BE2C (cell line): ENCODE data around the gene GRHL1.
A peak's percentile ranks its signal among the peaks of the same experiment; 100 is the strongest.
"Not testable (repeated sequence)": the region's sequence is repeated elsewhere in the genome, so short reads cannot be mapped to it uniquely, and the experiment has no call there.

ENCODE experiments used
- DNase-seq: peaks from one replicate; pipeline ENCODE4 v3.0.0-alpha.2; 2020
- H3K27me3 ChIP-seq: fragments of 250-450 bp; sonication (Bioruptor Pico); 2 replicates; pipeline ENCODE4 v1.5.1; 2020; ENCODE audit warnings: mild to moderate bottlenecking
- H3K36me3 ChIP-seq: fragments of 250-450 bp; sonication (Bioruptor Pico); 2 replicates; pipeline ENCODE4 v1.5.1; 2020; ENCODE audit warnings: mild to moderate bottlenecking
- H3K4me1 ChIP-seq: fragments of 250-450 bp; sonication (Bioruptor Pico); 2 replicates; pipeline ENCODE4 v1.5.1; 2020
- H3K4me3 ChIP-seq: 2 replicates; pipeline ENCODE4 v1.5.1; 2011; ENCODE audit warnings: low read depth, low read length
- H3K9me3 ChIP-seq: fragments of 250-450 bp; sonication (Bioruptor Pico); 2 replicates; pipeline ENCODE4 v1.5.1; 2020
- TF ChIP-seq, protein P1 (sequence below): IDR thresholded peaks from 2 replicates; pipeline ENCODE4 v1.5.1; 2012; ENCODE audit warnings: mild to moderate bottlenecking, low read depth, low read length

The GRHL1 gene

DNA sequence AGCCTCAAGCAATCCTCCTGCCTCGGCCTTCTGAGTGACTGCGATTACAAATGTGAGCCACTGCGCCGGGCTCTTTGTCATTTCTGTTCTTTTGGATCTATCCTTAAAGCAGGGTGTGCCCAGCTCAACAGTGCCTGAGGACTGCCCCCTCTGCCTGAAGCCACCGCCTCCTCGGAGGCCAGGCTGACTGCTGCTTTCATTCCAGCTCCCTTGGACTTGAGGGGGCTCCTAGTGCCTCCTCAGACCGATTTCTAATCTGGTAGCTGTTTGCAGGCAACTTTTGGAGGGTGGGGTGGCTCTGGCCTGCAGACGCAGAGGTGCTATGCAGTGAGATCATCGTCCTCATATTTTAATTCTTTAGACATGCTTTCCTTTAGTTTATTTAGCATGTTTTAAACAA lies 55.9 kb downstream of the GRHL1 start:
- no peak overlapping the region for H3K4me3 ChIP-seq
- DNase-seq, result no peak
- TF ChIP-seq, protein P1, sequence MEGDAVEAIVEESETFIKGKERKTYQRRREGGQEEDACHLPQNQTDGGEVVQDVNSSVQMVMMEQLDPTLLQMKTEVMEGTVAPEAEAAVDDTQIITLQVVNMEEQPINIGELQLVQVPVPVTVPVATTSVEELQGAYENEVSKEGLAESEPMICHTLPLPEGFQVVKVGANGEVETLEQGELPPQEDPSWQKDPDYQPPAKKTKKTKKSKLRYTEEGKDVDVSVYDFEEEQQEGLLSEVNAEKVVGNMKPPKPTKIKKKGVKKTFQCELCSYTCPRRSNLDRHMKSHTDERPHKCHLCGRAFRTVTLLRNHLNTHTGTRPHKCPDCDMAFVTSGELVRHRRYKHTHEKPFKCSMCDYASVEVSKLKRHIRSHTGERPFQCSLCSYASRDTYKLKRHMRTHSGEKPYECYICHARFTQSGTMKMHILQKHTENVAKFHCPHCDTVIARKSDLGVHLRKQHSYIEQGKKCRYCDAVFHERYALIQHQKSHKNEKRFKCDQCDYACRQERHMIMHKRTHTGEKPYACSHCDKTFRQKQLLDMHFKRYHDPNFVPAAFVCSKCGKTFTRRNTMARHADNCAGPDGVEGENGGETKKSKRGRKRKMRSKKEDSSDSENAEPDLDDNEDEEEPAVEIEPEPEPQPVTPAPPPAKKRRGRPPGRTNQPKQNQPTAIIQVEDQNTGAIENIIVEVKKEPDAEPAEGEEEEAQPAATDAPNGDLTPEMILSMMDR, result no peak
- H3K9me3 ChIP-seq, result no peaks in the 10 kb centered on the region; the same call in 1 of the 2 replicates
- peaks cover 13% of the 10 kb centered on the region for H3K4me1 ChIP-seq
- H3K27me3 ChIP-seq, result no peaks in the 10 kb centered on the region
- no peaks in the 10 kb centered on the region for H3K36me3 ChIP-seq

DNA sequence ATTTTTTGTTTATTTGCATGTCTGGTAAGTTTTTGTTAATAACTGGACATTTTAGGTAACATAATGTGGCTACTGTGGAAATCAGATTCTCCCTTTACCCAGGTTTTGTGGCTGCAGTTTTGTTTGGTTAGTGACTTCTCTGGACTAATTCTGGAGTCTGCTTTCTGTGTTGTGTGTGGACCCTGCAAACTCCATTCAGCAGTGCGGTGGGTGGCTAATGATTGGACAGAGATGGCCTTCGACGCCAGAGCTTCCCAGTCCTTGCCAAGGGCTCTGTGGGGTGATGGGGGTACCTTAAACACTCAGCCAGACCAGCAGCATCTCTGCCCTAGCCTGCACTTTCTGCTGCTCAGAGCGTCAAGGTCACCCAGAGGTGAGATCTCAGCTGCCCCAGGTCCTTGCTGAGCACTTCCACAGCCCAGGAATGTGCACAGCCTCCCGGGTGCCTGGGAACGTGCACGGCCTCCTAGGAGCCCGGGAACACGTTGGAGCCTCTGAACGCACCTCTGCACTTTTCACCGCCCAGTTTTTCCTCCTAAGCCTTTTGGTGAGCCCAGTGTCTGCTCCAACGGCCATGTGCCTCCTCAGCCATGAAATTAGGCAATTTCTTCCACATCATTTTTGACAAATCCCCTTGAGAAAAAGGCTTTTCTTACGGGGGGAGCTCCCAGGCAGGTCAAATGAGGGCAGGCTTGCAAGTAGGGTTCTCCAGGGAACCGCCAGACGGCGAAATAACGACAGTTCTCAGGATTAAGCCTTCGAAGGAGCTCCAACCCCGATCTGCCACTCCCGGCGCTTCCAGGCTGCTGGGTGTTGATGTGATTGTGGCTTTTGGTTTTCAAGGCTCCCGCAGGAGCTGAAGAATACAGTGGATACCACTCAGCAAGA lies 56.7 kb downstream of the GRHL1 start:
- Histone ChIP-seq H3K9me3 (no peaks in the 10 kb centered on the region; the same call in 1 of the 2 replicates), H3K36me3 (no peaks in the 10 kb centered on the region), H3K27me3 (no peaks in the 10 kb centered on the region), H3K4me1 (peaks cover 10% of the 10 kb centered on the region), H3K4me3 (no peak overlapping the region)
- no peak for DNase-seq
- TF ChIP-seq, protein P1, result no peak

DNA sequence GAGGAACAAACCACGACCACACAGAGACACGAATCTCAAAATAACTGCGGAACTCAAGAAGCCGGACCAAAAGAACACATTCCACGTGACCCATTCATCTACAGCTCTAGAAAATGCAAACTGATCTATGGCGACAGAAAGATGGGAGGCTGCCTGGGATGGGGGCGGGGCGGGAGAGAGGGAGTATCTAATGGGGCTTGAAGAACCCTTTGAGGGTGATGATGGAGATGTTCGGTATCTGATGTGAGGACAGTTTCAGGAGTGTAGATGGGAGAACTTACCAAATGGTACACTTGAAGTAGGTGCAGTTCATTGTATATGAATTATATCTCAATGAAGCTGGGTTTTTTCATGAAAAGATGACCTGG lies 57.3 kb downstream of the GRHL1 start:
- H3K4me3 ChIP-seq, result no peak overlapping the region
- H3K9me3 ChIP-seq, result no peaks in the 10 kb centered on the region; the same call in 1 of the 2 replicates
- no peak for DNase-seq
- no peaks in the 10 kb centered on the region for H3K36me3 ChIP-seq
- H3K4me1 ChIP-seq, result peaks cover 10% of the 10 kb centered on the region
- TF ChIP-seq, protein P1, result no peak
- H3K27me3 ChIP-seq, result no peaks in the 10 kb centered on the region

DNA sequence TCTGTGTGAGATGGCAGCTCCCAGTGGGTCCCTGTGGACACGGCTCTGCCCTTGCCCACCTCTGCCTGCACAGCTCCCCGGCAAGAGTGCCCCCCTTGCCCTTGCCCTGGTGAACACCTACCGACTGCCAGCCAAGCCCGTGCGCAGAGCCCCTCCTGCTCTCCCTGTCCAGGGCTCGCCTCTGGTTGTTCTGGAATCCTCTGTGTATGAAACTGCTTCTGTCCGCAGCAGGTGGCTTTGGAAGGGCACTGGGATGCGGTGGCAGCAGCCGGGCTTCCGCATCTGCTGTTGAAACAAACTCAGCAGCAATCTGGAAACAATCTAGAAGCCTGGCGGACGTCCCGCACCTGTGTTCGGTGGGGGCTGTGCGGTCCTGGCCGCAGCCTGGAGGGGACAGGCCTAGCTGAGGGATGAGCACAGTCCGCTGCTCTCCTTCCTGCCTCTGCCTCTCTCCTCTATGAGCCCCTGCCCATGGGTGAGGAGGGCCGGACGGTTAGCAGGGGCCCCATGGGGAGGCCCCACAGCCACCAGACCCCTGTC lies 57.8 kb downstream of the GRHL1 start:
- peaks cover 10% of the 10 kb centered on the region for H3K4me1 ChIP-seq
- H3K9me3 ChIP-seq, result no peaks in the 10 kb centered on the region; the same call in 1 of the 2 replicates
- DNase-seq, result no peak
- no peaks in the 10 kb centered on the region for H3K36me3 ChIP-seq
- no peak overlapping the region for H3K4me3 ChIP-seq
- TF ChIP-seq, protein P1, result no peak
- H3K27me3 ChIP-seq, result no peaks in the 10 kb centered on the region

DNA sequence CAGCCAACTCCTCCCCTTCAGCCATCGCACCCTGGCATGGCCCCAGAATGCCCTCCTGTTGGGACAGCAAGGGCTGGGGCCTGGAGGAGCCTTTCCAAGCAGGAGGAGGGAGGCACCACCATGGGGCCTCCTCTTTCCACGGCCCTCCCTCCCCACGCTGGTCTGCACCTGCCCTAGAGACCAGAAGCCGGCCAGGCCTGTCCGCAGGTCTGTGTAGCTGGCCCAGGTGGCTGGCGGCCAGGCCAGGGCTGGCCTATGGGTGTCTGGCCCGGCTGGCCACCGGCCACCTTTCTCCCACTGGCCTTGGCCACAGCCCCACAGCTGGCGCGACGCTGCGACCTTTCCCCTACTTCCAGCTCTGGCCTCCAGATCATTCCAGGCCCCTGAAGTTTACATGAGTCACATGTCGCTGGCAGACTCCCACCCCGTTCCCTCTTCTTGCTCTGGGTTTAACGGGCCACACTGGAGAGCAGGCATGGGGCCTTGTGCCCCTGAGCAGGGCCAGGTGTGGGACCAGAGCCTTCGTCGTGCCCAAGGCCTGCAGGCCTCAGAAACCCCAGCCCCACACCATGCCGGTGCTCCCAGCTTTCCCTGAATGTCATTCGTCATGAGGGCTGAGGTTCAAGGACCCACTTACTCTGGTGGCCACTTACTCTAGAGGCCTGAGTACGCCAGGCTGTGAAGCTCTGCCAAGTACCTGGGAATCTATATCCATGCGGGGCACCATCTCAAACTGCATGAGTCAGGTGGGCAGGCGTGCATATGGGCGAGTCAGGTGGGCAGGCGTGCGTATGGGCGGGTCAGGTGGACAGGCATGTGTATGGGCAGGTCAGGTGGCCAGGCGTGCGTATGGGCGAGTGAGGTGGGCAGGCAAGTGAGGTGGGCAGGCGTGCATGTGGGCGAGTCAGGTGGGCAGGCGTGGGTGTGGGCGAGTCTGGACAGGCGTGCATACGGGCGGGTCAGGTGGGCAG lies 58.6 kb downstream of the GRHL1 start:
- H3K27me3 ChIP-seq, result no peaks in the 10 kb centered on the region
- H3K4me1 ChIP-seq, result peaks cover 10% of the 10 kb centered on the region

DNA sequence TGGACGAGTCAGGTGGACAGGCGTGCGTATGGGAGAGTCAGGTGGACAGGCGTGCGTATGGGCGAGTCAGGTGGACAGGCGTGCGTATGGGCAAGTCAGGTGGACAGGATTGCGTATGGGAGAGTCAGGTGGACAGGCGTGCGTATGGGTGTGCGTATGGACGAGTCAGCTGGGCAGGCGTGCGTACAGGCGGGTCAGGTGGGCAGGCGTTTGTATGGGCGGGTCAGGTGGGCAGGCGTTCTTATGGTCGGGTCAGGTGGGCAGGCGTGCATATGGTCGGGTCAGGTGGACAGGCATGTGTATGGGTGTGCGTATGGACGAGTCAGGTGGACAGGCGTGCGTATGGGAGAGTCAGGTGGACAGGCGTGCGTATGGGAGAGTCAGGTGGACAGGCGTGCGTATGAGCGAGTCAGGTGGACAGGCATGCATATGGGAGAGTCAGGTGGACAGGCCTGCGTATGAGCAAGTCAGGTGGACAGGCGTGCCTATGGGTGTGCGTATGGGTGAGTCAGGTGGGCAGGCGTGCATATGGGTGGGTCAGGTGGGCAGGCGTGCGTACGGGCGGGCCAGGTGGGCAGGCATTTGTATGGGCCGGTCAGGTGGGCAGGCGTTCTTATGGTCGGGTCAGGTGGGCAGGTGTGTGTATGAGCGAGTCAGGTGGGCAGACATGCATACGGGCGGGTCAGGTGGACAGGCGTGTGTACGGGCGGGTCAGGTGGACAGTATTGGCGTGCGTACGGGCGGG lies 59.5 kb downstream of the GRHL1 start:
- not testable (repeated sequence) for H3K27me3 ChIP-seq, H3K9me3 ChIP-seq, DNase-seq, H3K4me3 ChIP-seq, H3K36me3 ChIP-seq
- peaks cover 10% of the 10 kb centered on the region for H3K4me1 ChIP-seq

More for the DNA sequence above, 58.6 kb downstream of the GRHL1 start:
- peak; percentile 58 for DNase-seq
- Histone ChIP-seq H3K9me3 (no peaks in the 10 kb centered on the region; the same call in 1 of the 2 replicates), H3K4me3 (no peak overlapping the region), H3K36me3 (no peaks in the 10 kb centered on the region)
- TF ChIP-seq, protein P1, result no peak

DNA sequence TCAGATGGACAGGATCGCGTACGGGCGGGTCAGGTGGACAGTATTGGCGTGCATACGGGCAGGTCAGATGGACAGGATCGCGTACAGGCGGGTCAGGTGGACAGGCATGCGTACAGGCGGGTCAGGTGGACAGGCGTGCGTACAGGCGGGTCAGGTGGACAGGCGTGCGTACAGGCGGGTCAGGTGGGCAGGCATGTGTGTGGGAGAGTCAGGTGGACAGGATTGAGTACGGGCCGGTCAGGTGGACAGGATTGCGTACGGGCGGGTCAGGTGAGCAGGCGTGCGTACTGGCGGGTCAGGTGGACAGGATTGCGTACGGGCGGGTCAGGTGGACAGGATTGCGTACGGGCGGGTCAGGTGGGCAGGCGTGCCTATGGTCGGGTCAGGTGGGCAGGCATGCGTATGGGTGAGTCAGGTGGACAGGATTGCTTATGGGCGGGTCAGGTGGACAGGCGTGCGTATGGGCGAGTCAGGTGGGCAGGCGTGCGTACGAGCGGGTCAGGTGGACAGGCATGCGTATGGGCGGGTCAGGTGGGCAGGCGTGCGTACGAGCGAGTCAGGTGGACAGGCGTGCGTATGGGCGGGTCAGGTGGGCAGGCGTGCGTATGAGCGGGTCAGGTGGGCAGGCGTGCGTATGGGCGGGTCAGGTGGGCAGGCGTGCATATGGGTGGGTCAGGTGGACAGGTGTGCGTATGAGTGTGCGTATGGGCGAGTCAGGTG lies 60.3 kb downstream of the GRHL1 start:
- H3K27me3 ChIP-seq, H3K36me3 ChIP-seq, H3K4me3 ChIP-seq, DNase-seq, H3K9me3 ChIP-seq: not testable (repeated sequence)
- peaks cover 10% of the 10 kb centered on the region for H3K4me1 ChIP-seq

DNA sequence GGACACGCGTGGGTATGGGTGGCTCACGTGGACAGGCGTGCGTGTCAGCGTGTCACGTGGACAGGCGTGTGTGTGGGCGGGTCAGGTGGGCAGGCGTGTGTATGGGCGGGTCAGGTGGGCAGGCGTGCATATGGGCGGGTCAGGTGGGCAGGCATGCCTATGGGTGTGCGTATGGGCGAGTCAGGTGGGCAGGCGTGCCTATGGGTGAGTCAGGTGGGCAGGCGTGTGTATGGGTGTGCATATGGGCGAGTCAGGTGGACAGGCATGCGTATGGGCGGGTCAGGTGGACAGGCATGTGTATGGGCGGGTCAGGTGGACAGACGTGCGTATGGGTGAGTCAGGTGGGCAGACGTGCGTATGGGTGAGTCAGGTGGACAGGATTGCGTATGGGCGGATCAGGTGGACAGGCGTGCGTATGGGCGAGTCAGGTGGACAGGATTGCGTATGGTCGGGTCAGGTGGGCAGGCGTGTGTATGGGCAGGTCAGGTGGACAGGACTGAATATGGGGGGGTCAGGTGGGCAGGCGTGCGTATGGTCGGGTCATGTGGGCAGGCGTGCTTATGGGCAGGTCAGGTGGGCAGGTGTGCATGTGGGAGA lies 61.0 kb downstream of the GRHL1 start:
- not testable (repeated sequence) for H3K27me3 ChIP-seq, H3K36me3 ChIP-seq, DNase-seq, H3K4me3 ChIP-seq, H3K9me3 ChIP-seq
- peaks cover 10% of the 10 kb centered on the region for H3K4me1 ChIP-seq
